H9 (cell line): ENCODE measurements around the gene MMEL1. TPM values are rescaled to one million over a fixed set of nuclear protein-coding genes. Genes with fewer than 3 reads are reported as not detected.

Experiments
- DNase-seq: peaks from one replicate; pipeline ENCODE4 v3.0.0-alpha.2; 2017
- H2AFZ ChIP-seq: one replicate; pipeline ENCODE4 v1.6.1; 2013; ENCODE audit warnings: mild to moderate bottlenecking, low read length, control low read depth, moderate library complexity
- H2AK5ac ChIP-seq: 2 replicates; pipeline ENCODE4 v1.6.1; 2013; ENCODE audit warnings: low read length, control low read depth, mixed read lengths; ENCODE audit not compliant: insufficient read length
- H2BK120ac ChIP-seq: one replicate; pipeline ENCODE4 v1.6.1; 2013; ENCODE audit warnings: low read depth, mild to moderate bottlenecking, low read length, control low read depth, inconsistent platforms; ENCODE audit not compliant: poor library complexity, severe bottlenecking
- H2BK12ac ChIP-seq: 2 replicates; pipeline ENCODE4 v1.6.1; 2013; ENCODE audit warnings: low read length, control low read depth, mixed read lengths, low read depth; ENCODE audit not compliant: insufficient read length
- H2BK15ac ChIP-seq: 2 replicates; pipeline ENCODE4 v1.6.1; 2013; ENCODE audit warnings: low read depth, low read length, control low read depth
- H2BK20ac ChIP-seq: one replicate; pipeline ENCODE4 v1.6.1; 2013; ENCODE audit warnings: low read depth, mild to moderate bottlenecking, low read length, control low read depth, inconsistent platforms; ENCODE audit not compliant: poor library complexity, severe bottlenecking
- H2BK5ac ChIP-seq: 2 replicates; pipeline ENCODE4 v1.6.1; 2013; ENCODE audit warnings: low read length, control low read depth, mixed read lengths; ENCODE audit not compliant: insufficient read length
- H3K14ac ChIP-seq: 2 replicates; pipeline ENCODE4 v1.6.1; 2013; ENCODE audit warnings: low read length, control low read depth; ENCODE audit not compliant: insufficient read depth
- H3K18ac ChIP-seq: 2 replicates; pipeline ENCODE4 v1.6.1; 2013; ENCODE audit warnings: low read depth, mild to moderate bottlenecking, mixed read lengths, low read length, control low read depth; ENCODE audit not compliant: insufficient read length
- H3K23ac ChIP-seq: 2 replicates; pipeline ENCODE4 v1.6.1; 2013; ENCODE audit warnings: low read length, control low read depth, mixed read lengths, low read depth; ENCODE audit not compliant: insufficient read length
- H3K23me2 ChIP-seq: 2 replicates; pipeline ENCODE4 v1.6.1; 2013; ENCODE audit warnings: low read depth, mild to moderate bottlenecking, mixed read lengths, low read length, control low read depth; ENCODE audit not compliant: insufficient read length, poor library complexity, severe bottlenecking
- H3K27ac ChIP-seq: 2 replicates; pipeline ENCODE4 v1.5.1; 2013; ENCODE audit warnings: low read length, control low read depth, mixed read lengths, low read depth; ENCODE audit not compliant: insufficient read length
- H3K27me3 ChIP-seq: 2 replicates; pipeline ENCODE4 v1.6.1; 2013; ENCODE audit warnings: low read length, control low read depth, inconsistent platforms; ENCODE audit not compliant: insufficient read depth
- H3K4ac ChIP-seq: 2 replicates; pipeline ENCODE4 v1.6.1; 2013; ENCODE audit warnings: low read depth, mild to moderate bottlenecking, control low read depth, inconsistent platforms, low read length, moderate library complexity
- H3K4me1 ChIP-seq: 2 replicates; pipeline ENCODE4 v1.6.1; 2013; ENCODE audit warnings: low read length, control low read depth, inconsistent platforms; ENCODE audit not compliant: insufficient read depth
- H3K4me2 ChIP-seq: 2 replicates; pipeline ENCODE4 v1.6.1; 2013; ENCODE audit warnings: low read length, control low read depth, mixed read lengths; ENCODE audit not compliant: insufficient read length, insufficient read depth
- H3K56ac ChIP-seq: 2 replicates; pipeline ENCODE4 v1.6.1; 2013; ENCODE audit warnings: low read depth, mild to moderate bottlenecking, mixed read lengths, low read length, control low read depth; ENCODE audit not compliant: insufficient read length
- H3K79me1 ChIP-seq: 2 replicates; pipeline ENCODE4 v1.6.1; 2013; ENCODE audit warnings: low read depth, mild to moderate bottlenecking, moderate library complexity, low read length, control low read depth, inconsistent platforms; ENCODE audit not compliant: insufficient read depth, poor library complexity, severe bottlenecking
- H3K79me2 ChIP-seq: 2 replicates; pipeline ENCODE4 v1.6.1; 2013; ENCODE audit warnings: low read length, control low read depth, inconsistent platforms; ENCODE audit not compliant: insufficient read depth
- H3K9ac ChIP-seq: 2 replicates; pipeline ENCODE4 v1.6.1; 2013; ENCODE audit warnings: low read length, control low read depth, mixed read lengths; ENCODE audit not compliant: insufficient read length; ENCODE audit errors: extremely low read depth
- H3K9me3 ChIP-seq: one replicate; pipeline ENCODE4 v1.6.1; 2013; ENCODE audit warnings: low read depth, low read length, inconsistent platforms; ENCODE audit not compliant: control insufficient read depth
- H3T11ph ChIP-seq: one replicate; pipeline ENCODE4 v1.6.1; 2013; ENCODE audit warnings: mild to moderate bottlenecking, low read length, control low read depth, inconsistent platforms
- H4K20me1 ChIP-seq: one replicate; pipeline ENCODE4 v1.6.1; 2013; ENCODE audit not compliant: control insufficient read depth, insufficient read length, insufficient read depth
- H4K5ac ChIP-seq: 2 replicates; pipeline ENCODE4 v1.6.1; 2013; ENCODE audit warnings: low read depth, mild to moderate bottlenecking, mixed read lengths, low read length, control low read depth; ENCODE audit not compliant: insufficient read length
- H4K8ac ChIP-seq: replicated peaks from 2 replicates; pipeline ENCODE4 v1.6.1; 2013; ENCODE audit warnings: low read length, control low read depth, mixed read lengths, low read depth; ENCODE audit not compliant: insufficient read length
- H4K91ac ChIP-seq: 2 replicates; pipeline ENCODE4 v1.6.1; 2013; ENCODE audit warnings: low read depth, mild to moderate bottlenecking, moderate library complexity, mixed read lengths, low read length, control low read depth; ENCODE audit not compliant: insufficient read length
- H3K27ac Mint-ChIP-seq, 3 experiments: 2 replicates in 2 of 3; 3 replicates in 1 of 3; pipeline ENCODE4 v1.8.0; 2020 to 2021; ENCODE audit warnings: mixed read lengths in 3 of 3, mild to moderate bottlenecking in 1 of 3, moderate library complexity in 1 of 3
- H3K27me3 Mint-ChIP-seq: 2 replicates; pipeline ENCODE4 v1.8.0; 2021; ENCODE audit warnings: low read depth, mild to moderate bottlenecking, moderate library complexity, mixed read lengths
- H3K36me3 Mint-ChIP-seq, 3 experiments: 2 replicates in 2 of 3; 3 replicates in 1 of 3; pipeline ENCODE4 v1.8.0; 2020 to 2021; ENCODE audit warnings: low read depth in 3 of 3, mixed read lengths in 3 of 3; ENCODE audit not compliant: insufficient read depth in 1 of 3
- H3K4me1 Mint-ChIP-seq, 2 experiments: 2 replicates each; pipeline ENCODE4 v1.8.0; 2020; ENCODE audit warnings: mixed read lengths in 2 of 2
- H3K4me3 Mint-ChIP-seq, 2 experiments: 2 replicates in 1 of 2; 3 replicates in 1 of 2; pipeline ENCODE4 v1.8.0; 2020 to 2021; ENCODE audit warnings: mild to moderate bottlenecking in 2 of 2, mixed read lengths in 2 of 2, moderate library complexity in 1 of 2
- H3K9me3 Mint-ChIP-seq, 2 experiments: 2 replicates in 1 of 2; 3 replicates in 1 of 2; pipeline ENCODE4 v1.8.0; 2020; ENCODE audit warnings: mild to moderate bottlenecking in 2 of 2, mixed read lengths in 2 of 2, moderate library complexity in 1 of 2
- WGBS: extraction: QIAGEN DNeasy Blood & Tissue Kit; methylation state at CpG from one replicate; pipeline ENCODE4 v1.1.7; 2013; ENCODE audit warnings: missing lambda C conversion rate, low lambda C conversion rate, mixed read lengths; ENCODE audit not compliant: insufficient read length; ENCODE audit errors: extremely low coverage; 5-methylcytosine and 5-hydroxymethylcytosine counted together
- total RNA-seq: library from RNA; stranded (reverse); gene quantifications from 2 replicates; pipeline ENCODE4 v1.2.1, GENCODE V29; 2021
- TF ChIP-seq, protein P1 (sequence below): fragments of 200-600 bp; sonication (generic); conservative IDR thresholded peaks from 3 replicates; pipeline ENCODE4 v1.8.0; 2021; ENCODE audit warnings: antibody characterized with exemption, mild to moderate bottlenecking

MMEL1 gene
- total RNA-seq, 1 experiment from 2014 or later = 0.42 TPM

DNA sequence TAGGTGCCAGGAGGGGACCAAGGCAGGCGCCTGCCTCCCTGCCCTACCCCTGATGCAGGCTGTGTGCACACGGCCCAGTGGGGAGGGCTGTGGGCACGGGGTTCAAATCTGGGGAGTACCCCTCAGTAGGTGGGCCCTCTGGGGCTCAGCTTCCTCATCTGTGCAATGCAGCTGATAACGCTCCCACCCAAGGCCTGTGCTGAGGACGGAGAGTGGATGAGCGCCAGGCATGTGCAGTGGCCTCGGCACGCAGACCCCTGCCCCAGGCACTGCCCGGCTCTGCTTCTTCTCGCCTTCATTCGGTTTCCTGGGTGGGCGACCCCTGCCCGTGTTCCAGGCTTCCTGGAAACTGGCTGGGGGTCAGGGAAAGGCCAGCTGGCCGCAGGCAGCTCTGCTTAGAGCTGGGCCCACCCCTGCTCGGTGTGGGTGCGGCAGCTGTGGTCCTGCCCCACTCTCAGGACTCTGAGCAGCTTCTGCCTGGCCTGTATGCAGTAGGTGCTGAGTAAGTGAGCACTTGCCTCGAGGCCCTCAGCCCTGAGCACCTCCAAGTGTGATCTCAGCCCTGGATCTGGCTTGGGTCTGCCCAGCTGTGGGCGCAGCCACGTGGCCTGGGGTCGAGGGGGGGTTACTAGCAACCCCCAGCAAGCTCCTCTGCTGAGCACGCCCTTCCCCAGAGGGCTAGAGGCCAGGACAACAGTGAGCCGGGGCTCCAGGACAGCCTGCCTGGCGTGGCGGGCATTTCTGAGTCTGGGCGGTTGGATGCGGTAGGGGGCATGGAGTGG is 88.5 kb downstream of the MMEL1 start:
- no peak overlapping the region for H2BK5ac ChIP-seq
- H4K91ac ChIP-seq = no peak overlapping the region
- H3K27me3 Mint-ChIP-seq = peaks cover 23% of the 10 kb centered on the region
- H3K9me3 ChIP-seq = no peaks in the 10 kb centered on the region
- H3K27me3 ChIP-seq = no peaks in the 10 kb centered on the region; the same call in 1 of the 2 replicates
- peaks cover 12% of the 10 kb centered on the region for H3K23me2 ChIP-seq
- no CpG with 5 or more reads among the region's 26 CpGs for WGBS
- H2AFZ ChIP-seq = no peak overlapping the region
- no peaks in the 10 kb centered on the region for H3K79me1 ChIP-seq
- no peak overlapping the region for H3K18ac ChIP-seq
- no peak overlapping the region for H2BK20ac ChIP-seq
- H4K20me1 ChIP-seq = no peaks in the 10 kb centered on the region
- no peak overlapping the region for H3K4me2 ChIP-seq
- H3K4me3 Mint-ChIP-seq = no peak overlapping the region
- no peak overlapping the region for H4K8ac ChIP-seq
- H4K5ac ChIP-seq = no peak overlapping the region
- H3K23ac ChIP-seq = no peak overlapping the region
- no peak overlapping the region for H3K4ac ChIP-seq
- no peaks in the 10 kb centered on the region; the same call in 1 of the 2 replicates for H3K4me1 ChIP-seq
- H3K14ac ChIP-seq = no peak overlapping the region; the same call in none of the 2 replicates
- no peak overlapping the region for H3K27ac ChIP-seq
- no peak overlapping the region for H2BK120ac ChIP-seq
- no peak overlapping the region for H3K56ac ChIP-seq
- no peak for DNase-seq
- H2AK5ac ChIP-seq = no peak overlapping the region
- no peaks in the 10 kb centered on the region for H3K79me2 ChIP-seq
- no peaks in the 10 kb centered on the region; a peak in 1 of 5 replicates for H3K9me3 Mint-ChIP-seq
- H2BK15ac ChIP-seq = no peak overlapping the region; the same call in 1 of the 2 replicates
- no peak overlapping the region for H2BK12ac ChIP-seq
- no peak overlapping the region for H3T11ph ChIP-seq
- TF ChIP-seq, protein P1, sequence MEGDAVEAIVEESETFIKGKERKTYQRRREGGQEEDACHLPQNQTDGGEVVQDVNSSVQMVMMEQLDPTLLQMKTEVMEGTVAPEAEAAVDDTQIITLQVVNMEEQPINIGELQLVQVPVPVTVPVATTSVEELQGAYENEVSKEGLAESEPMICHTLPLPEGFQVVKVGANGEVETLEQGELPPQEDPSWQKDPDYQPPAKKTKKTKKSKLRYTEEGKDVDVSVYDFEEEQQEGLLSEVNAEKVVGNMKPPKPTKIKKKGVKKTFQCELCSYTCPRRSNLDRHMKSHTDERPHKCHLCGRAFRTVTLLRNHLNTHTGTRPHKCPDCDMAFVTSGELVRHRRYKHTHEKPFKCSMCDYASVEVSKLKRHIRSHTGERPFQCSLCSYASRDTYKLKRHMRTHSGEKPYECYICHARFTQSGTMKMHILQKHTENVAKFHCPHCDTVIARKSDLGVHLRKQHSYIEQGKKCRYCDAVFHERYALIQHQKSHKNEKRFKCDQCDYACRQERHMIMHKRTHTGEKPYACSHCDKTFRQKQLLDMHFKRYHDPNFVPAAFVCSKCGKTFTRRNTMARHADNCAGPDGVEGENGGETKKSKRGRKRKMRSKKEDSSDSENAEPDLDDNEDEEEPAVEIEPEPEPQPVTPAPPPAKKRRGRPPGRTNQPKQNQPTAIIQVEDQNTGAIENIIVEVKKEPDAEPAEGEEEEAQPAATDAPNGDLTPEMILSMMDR = no peak
- no peaks in the 10 kb centered on the region for H3K36me3 Mint-ChIP-seq
- H3K4me1 Mint-ChIP-seq = peaks cover 10 to 29% of the 10 kb centered on the region in 2 experiments
- H3K9ac ChIP-seq = no peak overlapping the region
- no peak overlapping the region for H3K27ac Mint-ChIP-seq
